Lung (tissue), 12 donors: ENCODE measurements around the gene TPR. TPM values are rescaled to one million over a fixed set of nuclear protein-coding genes. Genes with fewer than 3 reads are reported as not detected.

Experiments used
- ATAC-seq: fragments of 200-7000 bp; cut with Tn5 transposase; one replicate; pipeline ENCODE4 v1.9.1; 2020; ENCODE audit warnings: moderate number of reproducible peaks; ENCODE audit not compliant: insufficient read depth, low FRiP score
- DNase-seq, 3 donors: peaks; one replicate each; pipeline ENCODE4 v3.0.0-alpha.2; 2013 to 2017
- H3K27ac ChIP-seq, 2 donors: one replicate each; pipeline ENCODE4 v1.5.1; 2013; ENCODE audit warnings: mild to moderate bottlenecking in 2 of 2, moderate library complexity in 2 of 2, control low read depth in 1 of 2, inconsistent platforms in 1 of 2, low read depth in 1 of 2, low read length in 1 of 2
- H3K27me3 ChIP-seq, 3 donors: one replicate each; pipeline ENCODE4 v1.5.1; 2013; ENCODE audit warnings: low read length in 2 of 3; ENCODE audit not compliant: control insufficient read depth in 3 of 3, insufficient read depth in 3 of 3
- H3K36me3 ChIP-seq, 4 donors: one replicate each; pipeline ENCODE4 v1.5.1; 2013; ENCODE audit warnings: low read length in 4 of 4, mild to moderate bottlenecking in 1 of 4, moderate library complexity in 1 of 4; ENCODE audit not compliant: control insufficient read depth in 4 of 4, insufficient read depth in 4 of 4
- H3K4me1 ChIP-seq, 5 donors: one replicate each; pipeline ENCODE4 v1.5.1; 2013; ENCODE audit warnings: low read length in 5 of 5, mild to moderate bottlenecking in 2 of 5, moderate library complexity in 1 of 5; ENCODE audit not compliant: control insufficient read depth in 5 of 5, insufficient read depth in 5 of 5
- H3K4me3 ChIP-seq: one replicate; pipeline ENCODE4 v1.5.1; 2013; ENCODE audit warnings: mild to moderate bottlenecking, control low read depth, moderate library complexity
- H3K9ac ChIP-seq, 2 donors: one replicate each; pipeline ENCODE4 v1.5.1; 2013; ENCODE audit warnings: low read length in 2 of 2, control low read depth in 1 of 2; ENCODE audit not compliant: insufficient read depth in 1 of 2
- H3K9me3 ChIP-seq, 4 donors: one replicate each; pipeline ENCODE4 v1.5.1; 2013; ENCODE audit warnings: low read length in 3 of 4, mild to moderate bottlenecking in 1 of 4, moderate library complexity in 1 of 4; ENCODE audit not compliant: control insufficient read depth in 4 of 4, insufficient read depth in 3 of 4
- CTCF ChIP-seq: IDR thresholded peaks from 2 replicates; pipeline ENCODE4 v1.5.1; 2012; ENCODE audit warnings: mild to moderate bottlenecking; ENCODE audit errors: control extremely low read depth, extremely low read depth
- WGBS, 2 donors: extraction: QIAGEN DNeasy Blood & Tissue Kit; methylation state at CpG; one replicate each; pipeline ENCODE4 v1.1.7; 2013; 5-methylcytosine and 5-hydroxymethylcytosine counted together
- polyA plus RNA-seq, 2 donors: library from polyadenylated mRNA; stranded (reverse); fragments of 200-250 nt; gene quantifications; one replicate each; pipeline ENCODE4 v1.2.1, GENCODE V29; 2013
- total RNA-seq, 2 donors: library from RNA; depleted of rRNA in 1 of 2; stranded (reverse); fragments of >200 nt in 1 of 2; gene quantifications; one replicate each; pipeline ENCODE4 v1.2.1, GENCODE V29; 2014 to 2021
- donor health status: control.
- donor health status: control.
- donor health status: Bipolar disorder and iron deficiency.
- donor health status: healthy.
- donor health status: DM: yes; HTN: yes; CAD: no.

TPR gene
- total and polyA plus RNA-seq, 4 donors, result 19.3 to 128 (median 58.7) TPM

- Histone ChIP-seq H3K27me3 (no peaks in the 10 kb centered on the region), H3K9ac (no peak overlapping the region), H3K36me3 (no peaks in the 10 kb centered on the region), H3K4me1 (no peaks in the 10 kb centered on the region), H3K9me3 (no peaks in the 10 kb centered on the region), H3K27ac (no peak overlapping the region), H3K4me3 (no peak overlapping the region)
- DNase-seq (no peak), ATAC-seq (no peak)
- TF ChIP-seq CTCF, result no peak
- 20 to 23% methylated on average over 1 of the region's 1 CpG for WGBS, 2 donors
Measured at GRCh38 chr1:186272486-186272885, 102.6 kb downstream of the TPR start.

GRCh38 chr1:186271032-186271431 is 104.0 kb downstream of the TPR start:
- no peak for ATAC-seq
- no peak overlapping the region for H3K27ac ChIP-seq
- TF ChIP-seq CTCF, result no peak

More at GRCh38 chr1:186271032-186271431, 104.0 kb downstream of the TPR start:
- Histone ChIP-seq H3K9ac (no peak overlapping the region), H3K4me1 (no peaks in the 10 kb centered on the region), H3K9me3 (no peaks in the 10 kb centered on the region), H3K4me3 (no peak overlapping the region), H3K36me3 (no peaks in the 10 kb centered on the region), H3K27me3 (no peaks in the 10 kb centered on the region)
- 89 to 95% methylated on average over 6 of the region's 6 CpGs for WGBS, 2 donors
- no peak for DNase-seq

Other genes starting within 250 kb of the TPR start
- 1 to 10 TPM; 2.0 to 8.5 TPM for gene PRG4, start 79.0 kb downstream of the TPR start, total RNA-seq
- gene PRG4, start 79.0 kb downstream of the TPR start, polyA plus RNA-seq, result 10 to 100 TPM in 1 of 2 donors, 1 to 10 TPM in 1; 1.5 to 30.9 TPM
- gene ODR4, start 585 bp upstream of the TPR start, total RNA-seq, result 10 to 100 TPM; 16.3 to 29.3 TPM
- 10 to 100 TPM; 10.3 to 17.1 TPM for gene ODR4, start 585 bp upstream of the TPR start, polyA plus RNA-seq
- gene PDC, start 85.9 kb upstream of the TPR start, total RNA-seq, result not detected
- not detected for gene PDC, start 85.9 kb upstream of the TPR start, polyA plus RNA-seq